ENCODE results near the gene ARHGAP11B.
"Not testable (repeated sequence)": the region's sequence is repeated elsewhere in the genome, so short reads cannot be mapped to it uniquely, and the experiment has no call there.

Gene ARHGAP11B

GRCh38 chr15:30625436-30626193 lies at the start of gene ARHGAP11B:
TSS of gene ARHGAP11B (plus strand) at chr15:30626128.
- DNase-seq: not testable (repeated sequence)

DNA sequence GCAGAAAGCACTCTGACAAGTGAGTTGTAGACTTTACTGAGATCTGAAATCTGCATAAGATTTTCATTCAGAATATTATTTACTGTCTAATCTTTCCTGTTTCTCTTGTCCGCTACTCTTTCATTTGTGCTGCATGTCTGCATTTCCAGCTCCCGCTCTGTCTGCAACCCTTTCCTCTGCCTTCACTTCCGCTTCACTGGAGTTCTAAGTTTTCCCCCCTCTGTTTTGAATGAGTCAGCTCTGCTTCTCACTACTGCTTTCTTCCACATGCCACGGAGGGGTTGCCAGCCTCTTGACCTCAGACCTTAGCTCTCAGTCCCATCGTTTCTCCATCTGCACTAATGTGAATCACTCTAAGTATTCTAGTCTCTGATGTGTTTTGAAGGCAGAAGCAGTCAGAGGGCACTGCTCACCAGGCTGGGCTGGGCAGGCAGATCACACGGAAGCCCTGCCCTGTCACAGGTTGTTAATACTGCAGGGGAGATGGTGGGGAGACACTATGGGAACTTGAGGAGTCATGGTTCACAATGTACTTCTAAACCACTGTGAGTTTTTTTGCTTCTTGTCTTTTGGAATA lies 46.4 kb upstream of the ARHGAP11B start:
- not testable (repeated sequence) for DNase-seq

GRCh38 chr15:30580716-30581115 lies 45.2 kb upstream of the ARHGAP11B start:
- DNase-seq: not testable (repeated sequence)

DNA sequence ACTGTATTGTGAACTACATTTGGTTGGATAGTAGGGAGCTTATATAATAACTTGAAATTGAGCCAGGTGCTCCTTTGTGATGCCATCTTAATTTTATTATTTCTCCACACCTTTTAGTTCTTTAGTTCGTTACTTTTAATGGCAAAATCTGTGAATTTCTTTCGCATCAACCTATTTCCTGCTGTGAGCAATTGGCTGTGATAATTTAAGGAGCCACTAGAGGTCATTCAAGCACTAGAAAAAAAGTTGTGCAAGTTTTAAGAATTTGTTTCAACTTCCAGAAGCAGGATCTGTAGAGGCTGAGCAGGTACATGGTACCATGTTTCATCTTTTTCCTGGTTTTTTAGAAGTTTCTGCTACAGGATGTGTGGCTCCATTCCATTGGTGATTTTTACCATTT lies 27.0 kb upstream of the ARHGAP11B start:
- not testable (repeated sequence) for DNase-seq

GRCh38 chr15:30603796-30604195 lies 22.1 kb upstream of the ARHGAP11B start, which contains the start of gene GOLGA8H:
TSS of gene GOLGA8H (plus strand) at chr15:30604028. CDS start at chr15:30604126, 98 bp downstream.
- not testable (repeated sequence) for DNase-seq

DNA sequence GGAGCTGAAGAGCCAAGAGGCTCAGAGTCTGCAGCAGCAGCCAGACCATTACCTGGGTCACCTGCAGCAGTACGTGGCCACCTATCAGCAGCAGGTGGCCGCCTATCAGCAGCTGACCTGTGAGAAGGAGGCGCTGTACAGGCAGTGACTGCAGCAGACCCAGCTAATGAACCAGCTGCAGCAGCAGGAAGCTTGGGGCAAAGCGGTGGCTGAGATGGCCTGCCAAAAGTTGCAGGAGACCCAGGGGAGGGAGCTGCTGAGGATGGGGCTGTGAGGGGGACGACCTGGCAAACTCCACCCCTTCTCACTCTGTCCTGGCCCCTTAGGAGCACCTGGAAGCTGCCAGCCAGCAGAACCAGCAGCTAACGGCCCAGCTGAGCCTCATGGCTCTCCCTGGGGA lies 13.7 kb upstream of the ARHGAP11B start:
- not testable (repeated sequence) for DNase-seq

- not testable (repeated sequence) for DNase-seq
These were observed 4.6 kb upstream of the ARHGAP11B start for GRCh38 chr15:30621342-30621741.

DNA sequence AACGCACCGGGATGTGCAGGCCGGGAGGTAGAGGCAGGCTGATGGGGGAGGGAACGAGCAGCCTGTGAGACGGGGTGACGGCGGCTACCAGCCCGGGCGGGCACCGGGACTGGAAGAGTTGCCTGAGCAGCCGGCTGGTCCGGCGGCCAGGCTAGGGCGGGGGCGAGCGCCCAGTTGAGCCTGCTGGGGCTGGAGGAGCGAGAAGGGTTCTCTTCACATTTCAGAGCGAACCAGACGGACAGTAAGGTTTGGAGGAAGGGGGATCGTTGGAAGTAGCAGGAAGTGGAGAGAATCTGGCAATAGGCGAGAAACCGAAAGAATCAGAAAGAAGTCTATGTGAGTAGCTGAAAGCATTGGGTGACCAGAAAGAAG lies 252 bp downstream of the ARHGAP11B start:
- not testable (repeated sequence) for DNase-seq

GRCh38 chr15:30626632-30627031 lies 704 bp downstream of the ARHGAP11B start:
- DNase-seq: not testable (repeated sequence)

DNA sequence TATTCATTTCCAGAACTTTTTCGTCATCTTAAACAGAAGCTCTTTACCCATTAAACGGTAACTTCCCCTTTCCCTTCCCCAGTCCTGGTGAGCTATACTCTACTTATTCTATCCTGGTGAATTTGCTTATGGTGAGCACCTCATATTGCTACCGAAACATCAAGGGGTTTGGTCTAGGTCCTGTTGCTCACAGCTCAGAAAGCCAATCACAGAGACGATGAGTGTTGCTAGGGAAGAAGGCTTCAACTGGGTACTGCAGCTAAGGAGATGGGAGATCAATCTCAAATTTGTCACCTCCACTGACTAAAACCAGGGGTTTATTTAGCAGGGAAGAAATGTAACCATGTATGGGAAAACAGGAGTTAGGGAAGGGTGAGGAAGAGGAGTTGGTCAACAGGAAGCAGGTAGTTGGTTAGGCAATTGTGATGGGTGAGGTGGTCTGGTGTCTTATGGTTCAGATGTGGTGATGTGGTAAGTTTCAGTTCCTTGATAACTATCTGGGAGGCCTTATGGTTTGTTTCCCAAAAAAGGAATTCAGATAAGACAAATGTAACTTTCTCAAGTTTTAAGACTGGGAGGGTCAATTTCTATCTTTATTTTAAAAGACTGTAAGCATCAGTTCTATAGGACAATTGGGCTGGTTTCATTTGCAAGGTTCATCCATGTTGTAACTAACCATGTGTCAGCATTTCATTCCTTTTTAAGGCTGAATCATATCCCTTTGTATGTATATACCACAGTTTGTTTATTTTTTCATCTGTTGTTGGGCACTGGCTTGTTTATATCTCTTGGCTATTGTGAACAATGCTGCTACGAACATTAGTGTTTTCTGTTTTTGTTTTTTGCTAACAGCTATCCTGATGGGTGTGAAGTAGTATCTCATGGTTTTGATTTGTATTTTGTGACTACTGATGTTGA lies 24.3 kb downstream of the ARHGAP11B start:
- no peak for DNase-seq

GRCh38 chr15:30661154-30661553 lies 35.2 kb downstream of the ARHGAP11B start:
- DNase-seq: not testable (repeated sequence)

DNA sequence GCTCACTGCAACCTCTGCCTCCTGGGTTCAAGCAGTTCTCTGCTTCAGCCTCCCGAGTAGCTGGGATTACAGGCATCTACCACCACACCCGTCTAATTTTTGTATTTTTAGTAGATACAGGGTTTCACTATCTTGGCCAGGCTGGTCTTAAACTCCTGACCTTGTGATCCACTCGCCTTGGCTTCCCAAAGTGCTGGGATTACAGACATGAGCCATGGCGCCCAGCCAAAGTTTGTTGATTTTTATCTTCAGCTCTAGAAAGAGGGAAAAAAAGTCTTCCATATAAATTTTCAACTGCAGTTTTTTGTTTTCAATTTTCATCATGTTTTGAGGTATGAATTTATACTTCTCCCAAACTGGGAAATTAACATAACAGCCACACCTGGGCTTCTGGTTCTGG lies 43.7 kb downstream of the ARHGAP11B start:
- not testable (repeated sequence) for DNase-seq

GRCh38 chr15:30670056-30670455 lies 44.1 kb downstream of the ARHGAP11B start:
- DNase-seq: no peak

DNA sequence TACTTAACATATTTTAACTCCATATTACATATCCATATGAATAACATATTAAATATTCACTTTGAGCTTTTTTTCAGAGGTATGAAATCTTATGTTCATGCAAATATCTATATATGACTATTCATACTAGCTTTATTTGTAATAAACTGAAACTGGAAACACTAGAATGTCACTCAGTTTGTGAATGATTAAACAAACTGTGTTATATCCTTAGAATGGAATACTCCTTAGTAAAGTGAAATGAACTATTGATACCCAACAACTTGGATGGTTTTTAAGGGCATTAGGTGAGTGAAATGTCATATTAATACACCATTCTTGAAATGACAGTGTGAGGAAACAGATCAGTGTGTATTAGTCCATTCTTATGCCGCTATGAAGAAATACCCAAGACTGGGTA lies 45.4 kb downstream of the ARHGAP11B start:
- no peak for DNase-seq

DNA sequence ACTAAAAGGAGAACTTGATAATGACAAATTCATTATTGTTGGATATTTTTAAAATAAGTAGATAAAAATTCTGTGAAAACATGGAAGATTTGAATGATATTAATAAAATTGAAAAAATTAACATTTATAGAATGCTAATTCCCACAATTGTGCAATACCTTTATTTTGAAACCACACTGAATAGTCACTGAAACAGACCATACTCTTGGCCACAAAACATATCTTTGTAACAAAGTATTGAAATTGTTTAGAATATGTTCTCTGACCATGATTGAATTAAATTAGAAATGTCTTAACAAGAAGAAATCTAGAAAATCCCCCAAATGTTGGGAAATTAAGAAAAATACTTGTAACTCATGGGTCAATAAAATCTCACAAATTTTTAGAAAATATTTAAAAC lies 49.2 kb downstream of the ARHGAP11B start:
- DNase-seq: no peak

DNA sequence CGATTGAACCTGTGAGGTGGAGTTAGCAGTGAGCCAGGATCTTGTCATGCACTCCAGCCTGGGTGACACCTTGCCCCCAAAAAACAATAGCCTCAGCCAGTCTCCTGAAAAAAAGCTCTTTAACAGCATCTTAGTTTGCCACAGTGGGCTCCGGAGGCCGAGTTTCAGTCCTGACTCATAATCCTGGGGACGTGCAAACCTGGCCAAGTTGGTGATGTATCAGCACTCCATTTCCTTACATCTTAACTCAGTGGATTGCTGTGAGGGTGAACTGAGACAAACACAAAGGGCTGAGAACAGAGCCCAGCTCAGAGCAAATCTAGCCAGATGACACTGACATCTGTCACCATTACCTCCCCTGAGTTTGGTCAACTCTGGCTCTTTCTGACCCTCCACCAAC lies 50.0 kb downstream of the ARHGAP11B start:
- DNase-seq: not testable (repeated sequence)

GRCh38 chr15:30680997-30681396 lies 55.1 kb downstream of the ARHGAP11B start:
- not testable (repeated sequence) for DNase-seq

DNA sequence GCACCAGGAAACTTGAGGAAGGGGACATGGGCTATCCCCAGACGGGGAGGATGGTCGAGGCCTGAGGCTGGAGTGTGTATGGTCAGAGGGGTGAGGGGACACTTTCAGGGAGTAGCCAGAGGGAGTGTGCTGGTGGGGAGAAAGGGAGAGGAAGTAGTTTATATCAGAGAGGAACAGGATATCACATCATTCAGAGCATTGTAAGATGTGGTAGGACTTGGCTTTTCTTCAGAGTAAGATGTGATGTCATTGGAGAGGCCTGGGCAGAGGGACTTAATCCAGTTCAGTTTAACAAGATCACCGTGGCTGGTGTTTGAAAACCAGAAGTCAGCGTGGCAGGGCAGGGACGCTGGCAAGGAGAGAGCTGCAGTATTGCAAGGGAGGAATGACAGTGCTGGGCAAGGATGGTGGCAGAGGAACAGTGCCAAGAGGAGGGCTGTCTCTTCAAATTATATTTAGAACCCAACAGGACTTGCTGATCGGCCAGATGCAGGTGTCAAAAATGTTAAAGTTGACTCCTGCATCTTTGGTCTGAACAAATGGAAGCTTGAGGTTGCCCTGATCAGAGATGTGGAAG lies 59.9 kb downstream of the ARHGAP11B start:
- not testable (repeated sequence) for DNase-seq

- not testable (repeated sequence) for DNase-seq
These were observed 60.7 kb downstream of the ARHGAP11B start for GRCh38 chr15:30686651-30687050.
